NCI-H446 treated with DMSO at 0.1 percent for 48 hours (cell line): Measurements from ENCODE around the gene ADAMTS4.

Experiments used
- DNase-seq: peaks from one replicate; lab custom pipeline; 2025; lab: John Stamatoyannopoulos, UW

ADAMTS4 gene

GRCh38 chr1:161145832-161146231, 53.0 kb downstream of the ADAMTS4 start:
- DNase-seq, result no peak

- DNase-seq, result no peak
Observed at GRCh38 chr1:161140755-161141400, 58.0 kb downstream of the ADAMTS4 start.

GRCh38 chr1:161139766-161140165, 59.1 kb downstream of the ADAMTS4 start:
- no peak for DNase-seq

GRCh38 chr1:161138431-161138830, 60.4 kb downstream of the ADAMTS4 start:
- DNase-seq, result no peak

- no peak for DNase-seq
Observed at GRCh38 chr1:161137881-161138280, 61.0 kb downstream of the ADAMTS4 start.
